C1 segment of cervical spinal cord (tissue), 14 donors: Measurements from ENCODE around the gene AVPR2.

Experiments
- DNase-seq, 14 donors: peaks; one replicate each; lab custom pipeline; 2025; lab: John Stamatoyannopoulos, UW

The AVPR2 gene

GRCh38 chrX:153913701-153914100 is 9.2 kb downstream of the AVPR2 start:
- DNase-seq = no peak

DNA sequence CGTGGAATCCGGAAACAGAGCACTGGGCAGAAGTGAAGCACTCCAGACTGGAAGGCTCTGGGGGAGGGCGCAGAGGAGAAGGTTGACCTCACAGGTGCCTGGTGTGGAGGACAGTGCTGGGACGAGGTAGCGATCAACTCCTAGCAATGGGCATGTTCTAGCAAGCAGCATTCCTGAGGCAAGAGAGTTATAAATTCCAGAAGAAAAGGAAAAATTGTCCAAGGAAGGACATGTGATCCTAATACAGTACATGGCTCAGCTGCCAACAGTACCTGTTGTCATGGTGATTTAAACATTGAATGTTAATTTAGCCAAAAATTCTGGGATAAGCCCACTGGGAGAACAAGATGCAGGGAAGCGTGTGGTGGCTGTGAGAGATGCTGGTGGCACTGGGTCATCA is 13.4 kb downstream of the AVPR2 start:
- DNase-seq = no peak

- DNase-seq = no peak
Observed at GRCh38 chrX:153919281-153919680, 14.8 kb downstream of the AVPR2 start.

- no peak for DNase-seq
Observed at GRCh38 chrX:153920546-153920945, 16.1 kb downstream of the AVPR2 start.

GRCh38 chrX:153921070-153921469 is 16.6 kb downstream of the AVPR2 start:
- no peak for DNase-seq

DNA sequence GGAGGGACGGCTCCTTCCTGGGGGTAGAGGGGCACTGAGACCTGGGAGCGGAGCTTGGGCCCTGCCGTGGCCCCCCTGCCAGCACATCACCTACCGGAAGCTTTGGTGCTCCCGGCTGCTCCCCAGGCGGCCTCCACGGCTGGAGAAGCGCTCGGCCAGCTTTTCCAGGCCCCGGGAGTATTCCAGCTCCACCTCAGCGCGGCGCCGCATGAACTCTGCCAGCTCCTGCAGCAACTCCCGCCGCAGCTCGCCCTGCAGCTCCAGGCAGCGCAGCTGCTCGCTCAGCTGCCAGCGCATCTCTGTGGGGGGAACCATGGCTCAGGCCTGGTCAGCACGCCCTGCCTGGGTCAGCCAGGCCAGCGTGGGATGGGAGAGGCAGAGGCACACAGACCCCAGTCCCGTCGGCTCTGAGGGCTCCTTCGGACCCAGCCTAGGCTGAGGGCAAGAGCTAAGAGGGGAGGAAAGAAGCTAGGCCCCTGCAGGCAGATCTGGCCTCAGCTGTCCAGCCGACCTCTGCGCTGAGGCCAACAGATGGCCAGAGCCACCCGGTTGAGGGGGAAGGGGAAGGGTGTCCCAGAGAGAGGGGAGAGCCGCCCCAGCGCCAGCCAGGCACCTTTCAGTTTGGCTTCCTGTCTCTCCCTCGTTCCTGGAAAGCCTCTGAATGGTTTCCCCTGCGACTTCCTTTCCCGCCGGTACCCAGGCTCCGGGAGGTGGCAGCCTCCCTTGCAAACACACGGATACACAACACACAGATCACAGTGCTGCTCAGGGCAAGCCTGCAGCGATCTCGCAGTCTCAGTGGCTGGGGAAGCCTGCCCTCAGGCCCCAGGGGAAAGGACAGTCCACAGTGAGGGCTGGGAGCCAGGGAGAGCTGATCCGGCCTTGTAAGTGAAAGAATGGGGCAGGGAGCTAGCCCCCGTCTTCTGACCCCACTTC is 17.3 kb downstream of the AVPR2 start:
- no peak for DNase-seq

DNA sequence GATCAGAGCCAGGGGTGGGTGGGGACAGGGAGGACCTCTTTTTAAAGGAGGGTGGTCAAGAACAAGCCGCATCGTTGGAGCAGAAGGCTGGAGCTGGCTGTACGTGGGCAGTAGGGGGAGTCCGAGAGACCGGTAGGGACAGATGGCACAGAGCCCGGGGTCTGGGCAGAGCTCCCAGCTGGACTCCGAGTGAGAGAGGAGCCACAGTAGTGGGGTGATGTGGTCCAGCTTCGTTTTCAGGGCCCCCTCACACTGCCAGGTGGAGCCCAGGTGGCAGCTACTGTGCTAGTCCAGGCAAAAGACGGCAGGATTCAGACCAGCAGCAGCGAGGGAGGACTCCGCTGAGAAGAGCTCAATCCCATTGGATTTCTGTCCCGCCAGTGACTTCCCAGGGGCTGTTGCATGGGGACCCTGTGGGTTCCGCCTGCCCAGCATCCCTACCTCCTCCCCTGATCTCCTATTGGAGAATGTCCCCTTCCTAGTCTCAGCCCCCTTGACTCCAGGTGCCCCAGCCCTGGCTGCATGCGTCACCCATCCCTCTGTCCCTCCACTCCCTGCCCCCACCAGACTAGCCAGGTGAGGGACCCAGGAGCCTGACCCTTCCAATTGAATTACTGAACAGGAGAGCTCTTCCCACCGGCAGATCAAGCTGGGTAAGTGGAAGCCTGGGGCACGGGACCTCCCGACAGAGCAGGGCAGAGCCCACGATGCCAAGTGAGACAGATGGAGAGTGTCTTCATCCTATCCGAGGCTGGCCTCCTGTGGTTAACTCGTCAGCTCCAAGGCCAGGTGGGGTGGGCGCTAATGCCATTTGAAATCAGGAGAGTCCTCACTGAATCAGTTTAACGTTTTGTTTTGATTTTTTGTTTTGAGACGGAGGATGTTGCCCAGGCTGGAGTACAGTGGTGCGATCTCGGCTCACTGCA is 18.7 kb downstream of the AVPR2 start:
- DNase-seq = peak in 8 of 14 donors; percentile 20 to 77 (median 43)

DNA sequence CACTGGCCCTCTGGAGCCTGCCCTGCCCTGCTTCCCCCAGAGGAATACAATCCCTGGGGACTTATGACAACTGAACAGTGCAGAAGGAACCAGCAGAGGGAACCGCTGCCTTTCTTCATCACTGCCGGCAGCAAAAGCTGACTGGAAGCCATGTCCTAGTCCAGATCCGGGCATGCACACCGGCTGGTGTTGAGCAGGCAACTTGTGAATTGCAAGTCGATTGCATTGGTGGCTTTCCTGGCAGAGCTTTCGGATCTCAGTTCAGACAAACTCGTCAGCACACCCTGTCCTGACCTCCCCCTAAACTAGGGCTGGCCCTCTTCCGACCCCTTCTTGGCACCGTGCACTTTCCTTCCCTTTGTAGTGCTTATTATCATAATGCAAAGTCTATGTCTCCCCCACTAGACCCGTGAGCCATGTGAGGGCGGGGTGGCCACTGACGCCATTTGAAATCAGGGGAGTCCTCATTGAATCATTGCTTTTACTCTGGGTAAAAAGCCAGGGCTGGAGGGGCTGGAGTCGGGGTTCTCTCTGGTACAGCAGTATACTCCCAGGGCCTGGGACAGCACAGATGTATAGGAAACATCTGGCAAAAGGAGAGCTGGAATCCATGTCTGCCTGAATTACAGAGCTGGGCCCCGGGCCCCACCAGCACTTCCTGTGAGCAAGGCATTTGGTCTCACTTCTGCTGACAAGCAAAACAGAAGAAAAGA is 19.8 kb downstream of the AVPR2 start:
- DNase-seq = peak in 1 of 14 donors; percentile 50

GRCh38 chrX:153925387-153925738 is 20.9 kb downstream of the AVPR2 start:
- DNase-seq = no peak

GRCh38 chrX:153925739-153926551 is 21.5 kb downstream of the AVPR2 start, which contains the start of gene ARHGAP4:
ARHGAP4 (minus strand) TSS chrX:153926264; CDS start chrX:153926202, 62 bp downstream.
- DNase-seq = no peak

- no peak for DNase-seq
Observed at GRCh38 chrX:153926552-153926857, 22.0 kb downstream of the AVPR2 start.

DNA sequence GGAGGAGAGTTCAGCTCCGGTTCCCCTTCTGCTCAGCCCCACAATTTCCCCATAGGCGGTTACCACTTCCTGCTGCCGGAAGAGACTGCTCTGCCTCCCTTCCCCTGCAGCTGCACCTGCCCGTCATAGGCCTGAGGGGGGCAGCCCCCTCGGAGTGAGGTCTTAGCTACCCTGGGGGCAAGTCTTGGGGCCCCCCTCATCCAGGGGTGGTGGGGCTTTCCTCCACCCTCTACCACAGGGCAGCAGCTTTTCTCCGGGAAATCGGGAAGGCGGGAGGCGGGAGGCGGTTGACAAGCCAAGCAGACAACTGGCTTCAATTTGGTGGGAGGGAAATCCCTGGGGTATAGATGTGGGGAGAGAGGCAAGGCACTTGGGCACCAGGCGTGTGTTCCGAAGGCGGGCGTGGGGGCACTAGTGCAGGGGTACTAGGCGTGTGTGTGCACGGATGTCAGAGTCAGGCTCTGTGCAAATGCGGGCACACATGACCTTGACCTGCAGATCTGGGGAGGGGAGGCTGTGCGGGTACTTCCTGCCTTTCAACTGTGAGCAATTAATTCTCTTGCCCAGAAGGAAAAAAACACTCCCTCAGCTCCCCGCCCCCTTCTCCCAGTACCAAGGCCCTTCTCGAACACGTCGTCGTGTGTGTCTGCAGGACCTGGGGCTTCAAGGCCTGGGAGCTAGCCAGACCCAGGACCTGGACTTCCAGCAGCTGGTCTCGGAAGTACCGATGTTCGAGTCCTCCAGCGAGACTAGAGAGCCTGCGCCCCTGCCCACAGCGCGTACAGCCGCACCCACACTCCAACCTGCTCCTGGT is 22.6 kb downstream of the AVPR2 start:
- peak in 6 of 14 donors; percentile 17 to 53 (median 36) for DNase-seq

GRCh38 chrX:153927672-153927921 is 23.1 kb downstream of the AVPR2 start:
- no peak for DNase-seq

DNA sequence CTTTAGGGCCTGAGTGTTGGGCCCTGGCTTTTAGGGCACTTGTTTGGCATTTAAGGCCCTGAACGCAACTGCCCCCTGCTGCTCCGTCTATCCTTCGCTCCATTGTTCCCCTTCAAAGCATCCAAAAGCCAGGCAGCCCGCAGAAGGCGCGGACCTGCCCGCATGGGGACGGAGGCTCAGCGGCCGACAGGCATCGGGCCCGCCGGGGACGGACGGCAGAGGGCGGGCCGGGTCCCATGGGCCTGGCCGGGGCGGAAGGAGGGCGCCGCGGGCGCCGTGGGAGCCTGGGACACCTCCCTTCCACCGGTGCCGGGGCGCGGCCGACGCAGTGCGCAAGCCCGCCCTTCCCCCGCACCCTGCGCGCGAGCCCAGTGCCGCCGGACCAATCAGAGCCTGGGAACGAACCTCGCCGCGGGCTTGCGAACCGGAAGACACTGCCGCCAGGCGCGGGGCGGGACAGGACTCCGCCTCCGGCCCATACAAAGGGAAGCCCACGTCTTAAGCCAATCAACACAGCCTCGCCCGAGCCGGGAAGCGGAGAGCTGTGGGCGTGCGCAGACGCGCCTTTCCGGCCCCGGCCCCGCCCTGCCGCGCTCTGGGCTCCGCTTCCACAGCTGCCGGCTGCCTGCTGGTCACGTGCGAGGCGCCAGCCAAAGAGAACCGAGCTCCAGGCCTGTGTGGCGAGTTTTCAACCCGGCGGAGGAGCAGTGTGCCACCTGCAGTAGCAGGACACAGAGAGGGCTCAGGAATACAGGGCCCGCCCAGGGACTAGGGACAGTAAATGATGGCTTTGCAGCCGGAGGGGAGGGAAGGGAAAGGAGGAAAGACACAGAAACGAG is 23.7 kb downstream of the AVPR2 start:
- peak; percentile 50 to 97 (median 92) for DNase-seq

DNA sequence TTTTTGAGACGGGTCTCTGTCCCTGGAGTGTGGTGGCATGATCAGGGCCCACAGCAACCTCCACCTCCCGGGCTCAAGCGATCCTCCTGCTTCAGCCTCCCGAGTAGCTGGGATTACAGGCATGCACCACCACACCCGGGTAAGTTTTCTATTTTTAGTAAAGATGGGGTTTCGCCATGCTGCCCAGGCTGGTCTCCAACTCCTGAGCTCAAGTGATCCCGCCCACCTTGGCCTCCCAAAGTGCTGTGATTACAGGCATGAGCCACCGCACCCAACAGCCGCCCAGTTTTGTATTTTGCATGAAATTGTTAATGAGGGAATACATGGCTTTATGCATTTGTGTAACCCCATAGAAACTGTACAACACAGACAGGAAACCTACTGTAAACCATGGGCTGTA is 24.4 kb downstream of the AVPR2 start:
- no peak for DNase-seq

GRCh38 chrX:153929576-153929975 is 25.1 kb downstream of the AVPR2 start:
- no peak for DNase-seq

DNA sequence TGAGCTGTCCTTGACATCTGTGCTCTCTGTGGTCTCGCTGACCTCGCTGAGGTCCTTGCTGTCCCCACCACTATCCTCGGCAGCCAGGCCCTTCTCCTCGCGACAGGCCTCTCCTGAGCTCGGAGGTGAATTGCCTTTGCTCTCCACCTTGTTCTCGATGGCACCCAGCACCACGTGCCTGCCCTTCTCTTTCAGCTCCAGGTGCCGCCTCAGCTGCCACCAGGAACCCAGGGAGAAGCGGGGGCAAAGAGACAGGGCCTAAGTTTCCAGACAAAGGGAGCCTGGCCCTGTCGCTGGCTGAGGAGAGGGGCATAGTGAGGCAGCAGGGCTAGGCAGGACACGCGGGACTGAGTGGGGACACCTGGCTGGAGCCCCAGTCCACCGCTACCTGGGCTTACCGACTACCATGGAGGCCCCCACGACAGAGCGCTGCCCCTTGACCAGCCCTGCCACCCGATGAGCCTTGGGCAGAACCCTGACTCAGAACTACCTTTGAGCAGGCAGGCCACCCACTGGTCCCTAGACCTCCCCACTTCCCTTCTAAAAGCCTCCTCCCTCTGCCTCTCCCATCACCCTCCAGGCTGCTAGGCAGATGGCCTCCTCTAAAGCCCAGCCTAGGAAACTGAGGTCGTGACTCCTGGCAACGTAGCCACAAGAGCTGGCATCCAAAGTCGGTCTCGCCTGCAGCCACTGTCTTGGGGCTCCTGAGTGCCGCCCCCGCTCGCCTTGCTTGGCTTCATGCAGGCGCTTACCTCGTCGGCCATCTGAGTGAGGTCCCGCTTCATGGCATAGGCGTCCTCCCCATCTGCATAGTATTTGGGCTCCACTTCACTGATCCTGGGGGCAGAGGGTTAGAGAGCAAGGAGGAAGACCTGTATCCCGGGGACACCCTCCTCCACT is 25.8 kb downstream of the AVPR2 start:
- DNase-seq = no peak

- no peak for DNase-seq
Observed at GRCh38 chrX:153931151-153931550, 26.7 kb downstream of the AVPR2 start.
